PC-3 (cell line): ENCODE data around the gene COPS8. TPM values are rescaled to one million over a fixed set of nuclear protein-coding genes. Genes with fewer than 3 reads are reported as not detected.

Source experiments
- ATAC-seq: fragments of 200-7000 bp; cut with Tn5 transposase; 2 replicates; pipeline ENCODE4 v1.9.1; 2020; ENCODE audit warnings: mild to moderate bottlenecking, moderate library complexity
- BruUV-seq: library from RNA; stranded (reverse); fragments of 400-500 nt; replicated peaks from 2 replicates; lab custom pipeline; 2021; lab: Mats Ljungman, UMichigan
- CTCF ChIA-PET: fragments of 300-600 bp; sonication (Branson Sonifier 250); formaldehyde crosslinking; loops from one replicate; lab custom pipeline; 2022; ENCODE audit warnings: antibody characterized with exemption; lab: Charles Lee
- POLR2A ChIA-PET: fragments of 300-600 bp; sonication (Branson Sonifier 250); formaldehyde crosslinking; loops from one replicate; lab custom pipeline; 2022; ENCODE audit warnings: antibody characterized with exemption; ENCODE audit not compliant: unreplicated experiment; lab: Charles Lee
- DNase-seq: peaks from one replicate; pipeline ENCODE4 v3.0.0-alpha.2; 2015
- H2AFZ ChIP-seq: fragments of 300-600 bp; sonication (generic); 2 replicates; pipeline ENCODE4 v1.6.0; 2016; ENCODE audit warnings: antibody characterized with exemption, low read length
- H3F3A ChIP-seq: fragments of 300-600 bp; sonication (generic); one replicate; pipeline ENCODE4 v1.6.0; 2017; ENCODE audit warnings: antibody characterized with exemption, low read length, control low read depth, mild to moderate bottlenecking; ENCODE audit not compliant: unreplicated experiment
- H3K27ac ChIP-seq: fragments of 300-600 bp; sonication (generic); 2 replicates; pipeline ENCODE4 v1.5.1; 2016; ENCODE audit warnings: mild to moderate bottlenecking, low read length
- H3K27me3 ChIP-seq: fragments of 300-600 bp; sonication (generic); 2 replicates; pipeline ENCODE4 v1.6.1; 2016; ENCODE audit warnings: low read length, mixed read lengths
- H3K36me3 ChIP-seq: fragments of 300-600 bp; sonication (generic); 2 replicates; pipeline ENCODE4 v1.6.1; 2016; ENCODE audit warnings: low read depth, mixed run types, low read length, mixed read lengths
- H3K4me1 ChIP-seq: fragments of 300-600 bp; sonication (generic); 2 replicates; pipeline ENCODE4 v1.5.1; 2016; ENCODE audit warnings: low read length; ENCODE audit not compliant: insufficient read depth
- H3K4me2 ChIP-seq: fragments of 300-600 bp; sonication (generic); 2 replicates; pipeline ENCODE4 v1.6.0; 2016; ENCODE audit warnings: low read length
- H3K4me3 ChIP-seq: fragments of 300-600 bp; sonication (generic); 2 replicates; pipeline ENCODE4 v1.5.1; 2016; ENCODE audit warnings: mild to moderate bottlenecking, low read length, mixed read lengths
- H3K79me2 ChIP-seq: fragments of 300-600 bp; sonication (generic); 2 replicates; pipeline ENCODE4 v1.6.1; 2017; ENCODE audit warnings: low read length, mixed read lengths
- H3K9ac ChIP-seq: fragments of 300-600 bp; sonication (generic); 2 replicates; pipeline ENCODE4 v1.6.0; 2016; ENCODE audit warnings: mild to moderate bottlenecking, low read length
- H3K9me2 ChIP-seq: fragments of 300-600 bp; sonication (generic); replicated peaks from 2 replicates; pipeline ENCODE4 v1.6.1; 2016; ENCODE audit warnings: mixed run types, low read length, mixed read lengths
- H3K9me3 ChIP-seq: fragments of 300-600 bp; sonication (generic); 2 replicates; pipeline ENCODE4 v1.6.1; 2016; ENCODE audit warnings: low read length, mixed read lengths
- H4K20me1 ChIP-seq: fragments of 300-600 bp; sonication (generic); 2 replicates; pipeline ENCODE4 v1.6.1; 2016; ENCODE audit warnings: low read length, mixed read lengths
- CTCF ChIP-seq: fragments of 300-600 bp; sonication (generic); conservative IDR thresholded peaks from 2 replicates; pipeline ENCODE4 v1.5.1; 2017; ENCODE audit warnings: antibody characterized with exemption, low read depth, mild to moderate bottlenecking, low read length
- EZH2 ChIP-seq: fragments of 300-600 bp; sonication (generic); IDR thresholded peaks from one replicate; pipeline ENCODE4 v1.6.1; 2017; ENCODE audit warnings: antibody characterized with exemption, mild to moderate bottlenecking, low read length; ENCODE audit not compliant: unreplicated experiment
- EZH2phosphoT487 ChIP-seq: fragments of 300-600 bp; sonication (generic); IDR thresholded peaks from 2 replicates; pipeline ENCODE4 v1.6.1; 2018; ENCODE audit warnings: mild to moderate bottlenecking, antibody characterized with exemption, low read length, borderline replicate concordance
- intact Hi-C: fragments of 100-400 bp; cut with micrococcal nuclease; formaldehyde crosslinking; loops from 2 replicates; pipeline ENCODE4 v1.9.0; 2023
- total RNA-seq: library from RNA; depleted of rRNA; stranded (reverse); fragments of >200 nt; gene quantifications from 2 replicates; pipeline ENCODE4 v1.2.3, GENCODE V29; 2014

COPS8 gene
- total RNA-seq, 1 experiment from 2014 or later: 109 TPM

DNA sequence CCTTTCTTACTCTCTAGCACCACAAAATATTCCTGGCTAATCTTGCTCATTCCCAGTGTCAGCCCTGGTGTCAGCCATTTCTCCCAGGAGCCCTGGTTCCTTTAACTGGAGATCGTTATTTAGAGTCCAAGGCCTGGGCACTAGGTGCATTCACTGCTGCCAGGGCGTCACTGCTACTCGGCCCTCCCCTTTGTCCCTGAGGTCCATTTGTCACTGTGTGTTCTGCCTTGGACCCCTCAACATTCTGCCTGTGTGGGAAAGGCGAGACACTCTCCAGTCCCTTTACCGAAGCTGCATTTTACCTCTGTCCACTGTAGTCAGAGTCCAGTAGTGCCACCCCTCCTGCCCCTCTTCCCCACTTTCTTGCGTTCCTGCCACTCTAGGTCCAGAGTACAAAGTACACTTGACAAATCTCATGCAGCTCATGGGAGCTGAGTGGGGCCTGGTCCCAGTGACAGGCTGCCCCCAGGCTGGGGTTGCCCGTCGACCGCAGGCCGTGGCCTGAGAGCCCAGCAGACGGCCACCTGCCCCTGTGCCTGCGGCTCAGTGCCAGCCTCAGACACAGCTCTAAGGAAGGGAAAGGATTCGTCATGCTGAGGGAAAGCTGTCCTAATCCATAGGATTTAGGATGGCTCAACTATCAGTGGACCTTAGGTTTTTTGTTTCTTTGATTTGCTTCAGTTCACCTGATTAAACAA is 52.1 kb downstream of the COPS8 start:
- Histone ChIP-seq H3K9me2 (no peaks in the 10 kb centered on the region), H2AFZ (no peak overlapping the region), H3K4me1 (0 out of 2 replicates have a peak, but pooled peaks cover 5% of the 10 kb centered on the region), H3F3A (no peaks in the 10 kb centered on the region), H3K4me2 (no peak overlapping the region), H3K79me2 (no peaks in the 10 kb centered on the region), H3K9me3 (no peaks in the 10 kb centered on the region), H3K36me3 (no peaks in the 10 kb centered on the region), H3K27ac (no peak overlapping the region), H3K9ac (no peak overlapping the region), H3K4me3 (no peak overlapping the region), H4K20me1 (no peaks in the 10 kb centered on the region), H3K27me3 (no peaks in the 10 kb centered on the region)
- TF ChIP-seq EZH2 (no peak), CTCF (no peak), EZH2phosphoT487 (no peak)
- intact Hi-C loops: no loop called here
- BruUV-seq: no TSS peak
- no peak for ATAC-seq
- DNase-seq: no peak
- ChIA-PET CTCF (no interaction called here), POLR2A (no interaction called here)

DNA sequence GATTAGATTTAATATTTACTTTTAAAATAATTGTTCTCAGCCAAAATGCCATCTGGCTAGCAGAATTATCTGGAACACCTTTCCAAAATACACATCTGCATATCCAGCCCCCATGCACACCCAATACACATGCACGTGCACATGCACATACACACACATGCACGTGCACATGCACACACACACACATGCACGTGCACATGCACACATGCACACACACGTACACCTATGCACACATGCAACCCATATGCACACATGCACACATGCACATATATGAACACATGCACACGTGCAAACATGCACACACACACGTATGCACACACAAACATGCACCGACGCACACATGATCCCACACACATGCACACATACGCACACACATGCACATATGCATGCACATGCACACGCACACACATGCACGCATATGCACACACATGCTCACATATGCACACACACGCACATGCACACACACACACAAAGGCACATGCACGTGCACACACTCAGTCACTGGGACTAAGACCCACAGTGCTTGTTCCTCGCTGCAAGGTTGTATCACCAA is 53.5 kb downstream of the COPS8 start:
- H3K36me3 ChIP-seq: no peaks in the 10 kb centered on the region
- no TSS peak for BruUV-seq
- no peaks in the 10 kb centered on the region for H4K20me1 ChIP-seq
- TF ChIP-seq EZH2phosphoT487 (no peak), EZH2 (no peak), CTCF (no peak)
- H2AFZ ChIP-seq: no peak overlapping the region
- DNase-seq (no peak), ATAC-seq (no peak)
- no peak overlapping the region for H3K4me3 ChIP-seq
- H3K27me3 ChIP-seq: no peaks in the 10 kb centered on the region
- H3K9me3 ChIP-seq: no peaks in the 10 kb centered on the region
- H3K9ac ChIP-seq: no peak overlapping the region
- no peaks in the 10 kb centered on the region for H3F3A ChIP-seq
- ChIA-PET POLR2A (no interaction called here), CTCF (no interaction called here)
- intact Hi-C loops: no loop called here
- H3K4me2 ChIP-seq: no peak overlapping the region
- no peaks in the 10 kb centered on the region for H3K9me2 ChIP-seq
- H3K79me2 ChIP-seq: no peaks in the 10 kb centered on the region
- 0 out of 2 replicates have a peak, but pooled peaks cover 5% of the 10 kb centered on the region for H3K4me1 ChIP-seq
- no peak overlapping the region for H3K27ac ChIP-seq

DNA sequence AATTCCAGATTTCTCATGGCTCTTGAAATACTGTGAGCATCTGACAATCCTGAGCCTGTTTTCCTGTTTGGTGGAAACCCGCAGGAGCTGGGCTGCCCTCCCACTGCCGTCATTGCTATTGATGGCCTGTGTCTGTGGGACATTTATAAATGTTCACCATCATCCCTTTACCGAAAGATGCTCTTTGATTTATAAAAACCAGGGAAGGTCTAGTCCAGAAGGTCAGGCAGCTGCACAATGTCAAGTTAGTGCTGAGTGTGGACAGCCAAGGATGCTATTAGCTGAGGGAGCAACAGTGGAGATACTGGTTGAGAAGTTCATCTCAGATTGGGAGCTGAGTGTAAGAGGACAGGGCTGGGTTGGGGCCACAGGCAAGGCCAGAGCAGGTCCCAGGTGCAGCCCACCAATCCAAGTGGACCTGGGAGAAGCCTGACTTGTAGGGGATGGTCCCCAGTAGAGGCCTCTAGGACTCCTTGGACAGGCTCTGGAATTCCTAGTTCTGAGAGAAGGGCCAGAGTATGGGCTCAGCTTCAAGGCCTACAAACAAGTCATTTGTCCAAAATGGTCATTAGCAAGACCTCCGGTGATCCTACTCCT is 55.1 kb downstream of the COPS8 start:
- intact Hi-C loops: no loop called here
- Histone ChIP-seq H3K27me3 (no peaks in the 10 kb centered on the region), H3K9me3 (no peaks in the 10 kb centered on the region), H3K9me2 (no peaks in the 10 kb centered on the region), H3K9ac (peak overlapping the region; percentile 34; the same call in 1 of the 2 replicates), H3K79me2 (no peaks in the 10 kb centered on the region), H3K27ac (peak overlapping the region; percentile 77), H2AFZ (no peak overlapping the region), H3K4me1 (0 out of 2 replicates have a peak, but pooled peaks cover 5% of the 10 kb centered on the region), H3K36me3 (no peaks in the 10 kb centered on the region), H4K20me1 (no peaks in the 10 kb centered on the region), H3K4me2 (no peak overlapping the region), H3K4me3 (no peak overlapping the region), H3F3A (no peaks in the 10 kb centered on the region)
- BruUV-seq: no TSS peak
- TF ChIP-seq EZH2phosphoT487 (no peak), CTCF (no peak), EZH2 (no peak)
- POLR2A ChIA-PET: no interaction called here
- DNase-seq (no peak), ATAC-seq (no peak)
- CTCF ChIA-PET: no interaction called here
